K562 (cell line): ENCODE measurements around the gene STON2. TPM values are rescaled to one million over a fixed set of nuclear protein-coding genes. Genes with fewer than 3 reads are reported as not detected.

Experiments
- CHD1 ChIP-seq: fragments of 200-600 bp; sonication (generic); IDR thresholded peaks from one replicate; pipeline ENCODE4 v1.6.1; 2012; ENCODE audit warnings: mild to moderate bottlenecking, moderate library complexity, low read length, inconsistent platforms
- HDGF ChIP-seq: fragments of 450-650 bp; IDR thresholded peaks from 2 replicates; pipeline ENCODE4 v1.6.1; 2016
- MTA2 ChIP-seq: fragments of 450-650 bp; IDR thresholded peaks from 2 replicates; pipeline ENCODE4 v1.6.1; 2016; ENCODE audit warnings: low read depth
- RBM39 ChIP-seq: fragments of 200-400 bp; formaldehyde crosslinking; optimal IDR thresholded peaks from 2 replicates; pipeline ENCODE3; 2018; ENCODE audit warnings: low read depth, low read length
- ZNF140 ChIP-seq: fragments of 250-450 bp; sonication (Bioruptor Pico); IDR thresholded peaks from 2 replicates; pipeline ENCODE4 v1.8.0; 2021; ENCODE audit warnings: moderate library complexity, mild to moderate bottlenecking, inconsistent platforms
- ZNF764 ChIP-seq: fragments of 250-450 bp; sonication (Bioruptor Pico); IDR thresholded peaks from 2 replicates; pipeline ENCODE4 v1.4.0; 2020; ENCODE audit warnings: low read depth, mild to moderate bottlenecking, moderate library complexity
- polyA plus RNA-seq, 8 experiments: library from polyadenylated mRNA; depleted of rRNA in 4 of 8; stranded (reverse) in 5 of 8; unstranded in 3 of 8; fragments of >200 nt; fragmentation: Nextera tagmentation in 2 of 8; fragmentation: Illumina TruSeq in 1 of 8; extraction: Ambion mirVana in 2 of 8; extraction: Trizol in 1 of 8; gene quantifications; 2 replicates each; pipeline versions ENCODE4 v1.2.1 to v1.2.3, GENCODE V29; 2011 to 2014; ENCODE audit warnings: inconsistent platforms in 1 of 8, missing spikeins in 1 of 8
- total RNA-seq, 7 experiments: library from RNA; depleted of rRNA in 6 of 7; stranded (reverse); fragments of >200 nt in 6 of 7; fragmentation: Illumina TruSeq in 2 of 7; extraction: Trizol in 2 of 7; gene quantifications; 2 replicates each; pipeline versions ENCODE4 v1.2.1 to v1.2.3, GENCODE V29; 2011 to 2021; ENCODE audit warnings: low replicate concordance in 1 of 7
- TF ChIP-seq, protein P1 (sequence below): fragments of 450-650 bp; IDR thresholded peaks from 2 replicates; pipeline ENCODE4 v1.6.1; 2016; ENCODE audit warnings: mild to moderate bottlenecking, moderate library complexity
- TF ChIP-seq, protein P2 (sequence below): fragments of 450-650 bp; formaldehyde crosslinking; IDR thresholded peaks from 2 replicates; pipeline ENCODE4 v1.4.0; 2020; ENCODE audit warnings: mild to moderate bottlenecking, moderate library complexity

Gene STON2
- total and polyA plus RNA-seq, 9 of the 15 experiments (the other 6 are each of a cell fraction or from before 2014, with no cell fraction given) = 7.8 to 99.3 (median 53.5) TPM

DNA sequence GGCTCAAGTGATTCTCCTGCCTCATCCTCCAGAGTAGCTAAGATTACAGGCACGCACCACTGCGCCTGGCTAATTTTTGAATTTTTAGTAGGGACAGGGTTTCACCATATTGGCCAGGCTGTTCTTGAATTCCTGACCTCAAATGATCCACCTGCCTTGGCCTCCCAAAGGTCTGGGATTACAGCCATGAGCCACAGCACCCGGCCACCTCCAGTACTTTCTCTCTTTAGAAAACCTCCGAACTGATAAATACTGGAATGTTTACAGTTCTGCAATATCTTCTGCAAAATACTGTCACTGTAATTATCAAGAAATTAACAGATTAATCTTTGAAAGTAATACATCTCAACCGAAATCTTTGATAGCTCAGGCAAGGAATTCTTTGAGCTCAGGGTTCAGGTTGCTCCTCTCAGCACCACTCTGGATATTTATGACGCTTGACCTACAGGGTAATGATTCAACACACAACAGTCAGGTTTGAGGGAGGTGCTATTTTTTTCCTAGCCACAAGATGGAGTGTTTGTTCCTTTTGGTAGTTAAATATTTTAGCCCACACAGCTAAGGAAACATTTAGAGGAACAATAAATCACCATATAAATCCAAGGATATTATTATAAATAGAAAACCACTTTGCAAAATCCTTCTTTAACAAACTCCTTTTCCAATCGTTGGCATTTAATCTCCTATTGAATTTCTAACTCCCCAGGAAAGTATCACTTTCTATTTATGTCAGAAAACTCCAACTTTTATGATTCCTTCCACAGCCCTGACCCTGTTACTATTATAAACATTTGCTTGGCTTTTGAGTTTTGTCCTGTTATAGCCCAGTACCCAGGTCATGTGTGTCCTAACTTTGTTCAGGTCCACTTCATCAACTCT lies 130.8 kb downstream of the STON2 start (continued):
- TF ChIP-seq, protein P1, sequence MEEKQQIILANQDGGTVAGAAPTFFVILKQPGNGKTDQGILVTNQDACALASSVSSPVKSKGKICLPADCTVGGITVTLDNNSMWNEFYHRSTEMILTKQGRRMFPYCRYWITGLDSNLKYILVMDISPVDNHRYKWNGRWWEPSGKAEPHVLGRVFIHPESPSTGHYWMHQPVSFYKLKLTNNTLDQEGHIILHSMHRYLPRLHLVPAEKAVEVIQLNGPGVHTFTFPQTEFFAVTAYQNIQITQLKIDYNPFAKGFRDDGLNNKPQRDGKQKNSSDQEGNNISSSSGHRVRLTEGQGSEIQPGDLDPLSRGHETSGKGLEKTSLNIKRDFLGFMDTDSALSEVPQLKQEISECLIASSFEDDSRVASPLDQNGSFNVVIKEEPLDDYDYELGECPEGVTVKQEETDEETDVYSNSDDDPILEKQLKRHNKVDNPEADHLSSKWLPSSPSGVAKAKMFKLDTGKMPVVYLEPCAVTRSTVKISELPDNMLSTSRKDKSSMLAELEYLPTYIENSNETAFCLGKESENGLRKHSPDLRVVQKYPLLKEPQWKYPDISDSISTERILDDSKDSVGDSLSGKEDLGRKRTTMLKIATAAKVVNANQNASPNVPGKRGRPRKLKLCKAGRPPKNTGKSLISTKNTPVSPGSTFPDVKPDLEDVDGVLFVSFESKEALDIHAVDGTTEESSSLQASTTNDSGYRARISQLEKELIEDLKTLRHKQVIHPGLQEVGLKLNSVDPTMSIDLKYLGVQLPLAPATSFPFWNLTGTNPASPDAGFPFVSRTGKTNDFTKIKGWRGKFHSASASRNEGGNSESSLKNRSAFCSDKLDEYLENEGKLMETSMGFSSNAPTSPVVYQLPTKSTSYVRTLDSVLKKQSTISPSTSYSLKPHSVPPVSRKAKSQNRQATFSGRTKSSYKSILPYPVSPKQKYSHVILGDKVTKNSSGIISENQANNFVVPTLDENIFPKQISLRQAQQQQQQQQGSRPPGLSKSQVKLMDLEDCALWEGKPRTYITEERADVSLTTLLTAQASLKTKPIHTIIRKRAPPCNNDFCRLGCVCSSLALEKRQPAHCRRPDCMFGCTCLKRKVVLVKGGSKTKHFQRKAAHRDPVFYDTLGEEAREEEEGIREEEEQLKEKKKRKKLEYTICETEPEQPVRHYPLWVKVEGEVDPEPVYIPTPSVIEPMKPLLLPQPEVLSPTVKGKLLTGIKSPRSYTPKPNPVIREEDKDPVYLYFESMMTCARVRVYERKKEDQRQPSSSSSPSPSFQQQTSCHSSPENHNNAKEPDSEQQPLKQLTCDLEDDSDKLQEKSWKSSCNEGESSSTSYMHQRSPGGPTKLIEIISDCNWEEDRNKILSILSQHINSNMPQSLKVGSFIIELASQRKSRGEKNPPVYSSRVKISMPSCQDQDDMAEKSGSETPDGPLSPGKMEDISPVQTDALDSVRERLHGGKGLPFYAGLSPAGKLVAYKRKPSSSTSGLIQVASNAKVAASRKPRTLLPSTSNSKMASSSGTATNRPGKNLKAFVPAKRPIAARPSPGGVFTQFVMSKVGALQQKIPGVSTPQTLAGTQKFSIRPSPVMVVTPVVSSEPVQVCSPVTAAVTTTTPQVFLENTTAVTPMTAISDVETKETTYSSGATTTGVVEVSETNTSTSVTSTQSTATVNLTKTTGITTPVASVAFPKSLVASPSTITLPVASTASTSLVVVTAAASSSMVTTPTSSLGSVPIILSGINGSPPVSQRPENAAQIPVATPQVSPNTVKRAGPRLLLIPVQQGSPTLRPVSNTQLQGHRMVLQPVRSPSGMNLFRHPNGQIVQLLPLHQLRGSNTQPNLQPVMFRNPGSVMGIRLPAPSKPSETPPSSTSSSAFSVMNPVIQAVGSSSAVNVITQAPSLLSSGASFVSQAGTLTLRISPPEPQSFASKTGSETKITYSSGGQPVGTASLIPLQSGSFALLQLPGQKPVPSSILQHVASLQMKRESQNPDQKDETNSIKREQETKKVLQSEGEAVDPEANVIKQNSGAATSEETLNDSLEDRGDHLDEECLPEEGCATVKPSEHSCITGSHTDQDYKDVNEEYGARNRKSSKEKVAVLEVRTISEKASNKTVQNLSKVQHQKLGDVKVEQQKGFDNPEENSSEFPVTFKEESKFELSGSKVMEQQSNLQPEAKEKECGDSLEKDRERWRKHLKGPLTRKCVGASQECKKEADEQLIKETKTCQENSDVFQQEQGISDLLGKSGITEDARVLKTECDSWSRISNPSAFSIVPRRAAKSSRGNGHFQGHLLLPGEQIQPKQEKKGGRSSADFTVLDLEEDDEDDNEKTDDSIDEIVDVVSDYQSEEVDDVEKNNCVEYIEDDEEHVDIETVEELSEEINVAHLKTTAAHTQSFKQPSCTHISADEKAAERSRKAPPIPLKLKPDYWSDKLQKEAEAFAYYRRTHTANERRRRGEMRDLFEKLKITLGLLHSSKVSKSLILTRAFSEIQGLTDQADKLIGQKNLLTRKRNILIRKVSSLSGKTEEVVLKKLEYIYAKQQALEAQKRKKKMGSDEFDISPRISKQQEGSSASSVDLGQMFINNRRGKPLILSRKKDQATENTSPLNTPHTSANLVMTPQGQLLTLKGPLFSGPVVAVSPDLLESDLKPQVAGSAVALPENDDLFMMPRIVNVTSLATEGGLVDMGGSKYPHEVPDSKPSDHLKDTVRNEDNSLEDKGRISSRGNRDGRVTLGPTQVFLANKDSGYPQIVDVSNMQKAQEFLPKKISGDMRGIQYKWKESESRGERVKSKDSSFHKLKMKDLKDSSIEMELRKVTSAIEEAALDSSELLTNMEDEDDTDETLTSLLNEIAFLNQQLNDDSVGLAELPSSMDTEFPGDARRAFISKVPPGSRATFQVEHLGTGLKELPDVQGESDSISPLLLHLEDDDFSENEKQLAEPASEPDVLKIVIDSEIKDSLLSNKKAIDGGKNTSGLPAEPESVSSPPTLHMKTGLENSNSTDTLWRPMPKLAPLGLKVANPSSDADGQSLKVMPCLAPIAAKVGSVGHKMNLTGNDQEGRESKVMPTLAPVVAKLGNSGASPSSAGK = no peak
- no peak for TF ChIP-seq CHD1
- TF ChIP-seq, protein P2, sequence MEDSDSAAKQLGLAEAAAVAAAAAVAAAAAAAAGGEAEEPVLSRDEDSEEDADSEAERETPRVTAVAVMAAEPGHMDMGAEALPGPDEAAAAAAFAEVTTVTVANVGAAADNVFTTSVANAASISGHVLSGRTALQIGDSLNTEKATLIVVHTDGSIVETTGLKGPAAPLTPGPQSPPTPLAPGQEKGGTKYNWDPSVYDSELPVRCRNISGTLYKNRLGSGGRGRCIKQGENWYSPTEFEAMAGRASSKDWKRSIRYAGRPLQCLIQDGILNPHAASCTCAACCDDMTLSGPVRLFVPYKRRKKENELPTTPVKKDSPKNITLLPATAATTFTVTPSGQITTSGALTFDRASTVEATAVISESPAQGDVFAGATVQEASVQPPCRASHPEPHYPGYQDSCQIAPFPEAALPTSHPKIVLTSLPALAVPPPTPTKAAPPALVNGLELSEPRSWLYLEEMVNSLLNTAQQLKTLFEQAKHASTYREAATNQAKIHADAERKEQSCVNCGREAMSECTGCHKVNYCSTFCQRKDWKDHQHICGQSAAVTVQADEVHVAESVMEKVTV = peak; percentile 48; the same call in 1 of the 2 replicates
- no peak for TF ChIP-seq ZNF140 (CRISPR knock-in tag)
- TF ChIP-seq ZNF764 (CRISPR knock-in tag) = no peak
- TF ChIP-seq RBM39 = no peak
- no peak for TF ChIP-seq MTA2
- TF ChIP-seq HDGF = no peak
